ENCODE data around the gene TEX2.
"Not testable (repeated sequence)": the region's sequence is repeated elsewhere in the genome, so short reads cannot be mapped to it uniquely, and the experiment has no call there.

Gene TEX2

DNA sequence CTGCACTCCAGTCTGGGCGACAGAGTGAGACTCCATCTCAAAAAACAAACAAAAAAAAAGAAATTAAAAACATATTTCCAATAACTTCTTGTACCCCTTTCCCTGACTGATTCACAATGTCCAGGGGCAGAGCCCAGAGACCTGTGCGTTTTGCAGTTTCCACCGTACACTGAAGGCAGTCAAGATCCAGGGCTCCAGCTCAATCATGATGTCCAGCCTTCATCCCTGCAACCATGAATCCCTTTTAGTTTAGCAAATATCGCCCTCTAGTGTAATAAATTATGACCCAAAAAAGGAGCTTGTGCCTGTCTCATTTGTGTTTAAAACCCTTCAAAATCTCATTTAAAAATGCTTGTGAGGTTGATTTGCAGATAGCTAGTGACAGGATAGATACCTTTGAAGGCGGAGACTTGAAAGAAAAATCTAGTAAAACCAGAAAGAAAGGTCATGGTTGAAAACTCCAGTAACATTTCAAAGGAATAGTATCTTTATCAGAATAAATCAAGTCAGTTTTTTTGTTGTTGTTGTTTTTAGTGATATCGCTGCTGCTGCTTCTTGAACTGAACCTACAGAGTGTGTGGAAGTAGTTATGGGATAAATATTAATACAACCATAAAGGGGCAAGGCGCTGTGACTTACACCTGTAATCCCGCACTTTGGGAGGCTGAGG lies 129.4 kb downstream of the TEX2 start:
- peak; percentile 15 for DNase-seq

DNA sequence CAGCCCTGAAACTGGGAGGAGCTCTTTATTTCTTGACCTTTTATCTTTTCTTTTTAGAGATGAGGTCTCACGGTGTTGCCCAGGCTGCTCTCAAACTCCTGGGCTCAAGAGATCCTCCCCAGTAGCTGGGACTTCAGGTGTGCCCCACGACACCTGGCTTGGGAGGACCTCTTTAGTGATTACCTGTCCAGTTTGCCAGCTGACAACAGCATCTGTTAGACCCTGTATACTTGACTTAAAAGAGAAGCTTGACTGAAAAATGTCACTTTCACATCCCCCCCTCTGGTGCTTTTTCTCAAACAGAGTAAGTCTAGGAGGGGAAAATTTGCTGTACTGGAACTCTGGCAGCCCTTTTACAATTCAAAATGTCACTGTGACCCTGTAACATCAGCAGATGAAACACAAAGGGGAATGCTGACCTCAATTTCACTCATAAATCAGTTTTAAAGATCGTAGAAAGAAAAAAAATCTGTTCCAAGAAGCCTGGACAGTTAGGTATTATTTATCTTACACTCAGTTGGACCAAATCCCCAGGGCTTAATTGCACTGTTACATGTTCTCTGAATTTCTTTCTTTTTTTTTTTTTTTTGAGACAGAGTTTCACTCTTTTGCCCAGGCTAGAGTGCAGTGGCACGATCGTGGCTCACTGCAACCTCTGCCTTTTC lies 131.3 kb downstream of the TEX2 start:
- no peak for DNase-seq

GRCh38 chr17:64130559-64131001 lies 132.5 kb downstream of the TEX2 start:
- no peak for DNase-seq

DNA sequence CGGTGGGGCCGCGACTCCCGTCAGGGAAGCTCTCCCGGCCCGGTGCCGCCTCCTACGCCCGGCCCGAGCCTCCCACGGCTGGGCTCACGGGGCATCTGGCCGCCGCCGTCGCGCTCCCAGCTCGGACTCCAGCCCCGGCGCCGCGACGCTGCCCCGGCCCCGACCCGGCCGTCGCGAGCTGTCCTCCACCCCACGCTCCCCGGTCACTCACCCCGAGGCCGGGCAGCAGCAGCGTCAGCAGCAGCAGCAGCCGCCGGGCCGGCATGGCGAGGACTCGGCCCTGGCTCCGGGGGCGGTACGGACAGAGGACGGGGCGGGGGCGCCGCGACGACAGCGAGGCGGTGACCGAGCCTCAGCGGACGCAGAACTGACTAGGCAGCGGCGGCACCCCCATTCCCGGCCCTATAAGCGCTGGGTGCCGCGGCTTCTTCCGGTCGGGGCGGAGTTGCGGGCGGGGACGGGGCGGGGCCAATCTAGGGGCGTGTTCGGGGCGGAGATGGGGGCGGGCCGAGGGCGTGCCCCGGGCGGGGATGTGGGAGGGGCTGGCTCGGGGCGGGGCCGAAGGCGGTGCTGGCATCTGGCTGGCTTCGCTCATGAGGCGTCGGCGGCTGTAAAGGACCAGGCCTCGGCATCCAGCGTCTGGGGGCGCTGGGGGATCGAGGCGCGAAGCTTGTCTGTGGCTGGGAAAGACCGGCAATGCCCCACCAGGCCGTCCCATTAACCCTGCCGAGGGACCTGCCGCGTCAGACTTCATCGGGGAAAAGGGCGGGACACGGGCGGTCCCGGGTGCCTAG lies 133.1 kb downstream of the TEX2 start, which contains the start of gene ERN1:
Gene ERN1 (minus strand): TSS at position 380 of the 794 bp plus-strand sequence. CDS start 115 bp downstream, at position 265.
- peak; percentile 45 for DNase-seq

GRCh38 chr17:64129515-64129764 lies 133.6 kb downstream of the TEX2 start:
- no peak for DNase-seq

GRCh38 chr17:64128787-64129514 lies 134.1 kb downstream of the TEX2 start:
- no peak for DNase-seq

GRCh38 chr17:64126918-64127317 lies 136.1 kb downstream of the TEX2 start:
- no peak for DNase-seq

GRCh38 chr17:64125937-64126336 lies 137.1 kb downstream of the TEX2 start:
- DNase-seq, result no peak

DNA sequence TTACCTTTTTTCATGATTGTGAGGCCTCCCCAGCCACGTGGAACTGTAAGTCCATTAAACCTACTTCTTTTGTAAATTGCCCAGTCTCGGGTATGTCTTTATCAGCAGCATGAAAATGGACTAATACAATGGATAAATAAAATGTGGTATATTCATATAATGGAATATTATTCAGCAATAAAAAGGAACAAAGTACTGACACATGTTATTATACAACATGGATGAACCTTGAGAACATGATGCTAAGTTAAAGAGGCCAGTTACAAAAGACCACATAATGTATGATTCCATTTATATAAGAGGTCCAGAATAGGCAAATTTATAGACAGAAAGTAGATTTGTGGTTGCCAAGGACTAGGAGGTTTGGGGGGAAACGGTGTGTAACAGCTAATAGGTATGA lies 138.5 kb downstream of the TEX2 start:
- no peak for DNase-seq

DNA sequence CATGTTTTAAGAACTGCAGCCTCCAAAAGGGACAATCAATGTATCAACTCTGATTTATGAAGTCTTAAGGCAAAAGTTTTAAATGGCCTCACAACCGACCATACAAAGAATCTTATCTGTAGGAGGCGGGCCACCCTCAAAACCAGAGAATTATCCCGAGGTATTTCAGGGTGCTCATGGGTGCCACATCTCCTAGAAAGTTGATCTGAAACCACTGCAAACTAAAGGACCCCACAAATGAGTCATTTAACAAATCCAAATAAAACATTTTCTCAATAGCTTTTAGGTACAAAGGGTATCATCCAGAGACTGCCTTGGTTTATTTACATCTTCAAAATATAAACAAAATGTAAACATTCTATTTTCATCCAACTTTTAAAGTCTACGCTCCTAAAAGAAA lies 139.9 kb downstream of the TEX2 start:
- DNase-seq, result no peak

GRCh38 chr17:64120972-64121786 lies 141.9 kb downstream of the TEX2 start:
- DNase-seq, result not testable (repeated sequence)

DNA sequence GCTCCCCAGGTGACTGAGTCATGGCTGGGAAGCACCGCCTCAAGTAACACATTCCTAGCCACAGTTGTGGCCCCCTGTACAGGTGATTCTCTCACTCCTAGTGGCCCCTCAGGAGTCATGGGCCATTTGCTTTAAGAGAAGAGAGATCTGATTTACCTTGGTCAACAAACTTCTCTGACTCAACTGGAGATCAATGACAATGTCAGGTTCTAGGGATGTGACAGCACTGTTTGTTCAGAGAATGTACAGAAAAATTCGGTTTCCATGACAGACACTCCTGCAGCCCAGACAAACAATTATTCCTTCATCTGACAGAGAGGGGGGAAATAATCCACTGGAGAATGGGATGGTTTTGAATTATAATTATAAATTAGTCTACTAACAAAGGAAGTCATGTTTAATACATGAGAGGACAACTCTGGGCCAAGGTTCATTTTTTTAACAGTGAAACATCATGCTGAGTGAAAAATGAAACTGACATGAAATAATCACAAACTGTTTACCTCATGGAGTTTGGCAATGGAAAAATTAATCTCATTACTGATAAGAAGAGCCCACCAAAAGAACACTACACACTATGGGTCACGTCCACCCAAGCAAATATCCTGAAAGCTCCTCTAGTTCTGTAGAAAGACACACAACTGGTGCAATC lies 142.8 kb downstream of the TEX2 start:
- DNase-seq, result no peak

- DNase-seq, result peak; percentile 62
Measured at GRCh38 chr17:64117981-64118979, 144.8 kb downstream of the TEX2 start.

DNA sequence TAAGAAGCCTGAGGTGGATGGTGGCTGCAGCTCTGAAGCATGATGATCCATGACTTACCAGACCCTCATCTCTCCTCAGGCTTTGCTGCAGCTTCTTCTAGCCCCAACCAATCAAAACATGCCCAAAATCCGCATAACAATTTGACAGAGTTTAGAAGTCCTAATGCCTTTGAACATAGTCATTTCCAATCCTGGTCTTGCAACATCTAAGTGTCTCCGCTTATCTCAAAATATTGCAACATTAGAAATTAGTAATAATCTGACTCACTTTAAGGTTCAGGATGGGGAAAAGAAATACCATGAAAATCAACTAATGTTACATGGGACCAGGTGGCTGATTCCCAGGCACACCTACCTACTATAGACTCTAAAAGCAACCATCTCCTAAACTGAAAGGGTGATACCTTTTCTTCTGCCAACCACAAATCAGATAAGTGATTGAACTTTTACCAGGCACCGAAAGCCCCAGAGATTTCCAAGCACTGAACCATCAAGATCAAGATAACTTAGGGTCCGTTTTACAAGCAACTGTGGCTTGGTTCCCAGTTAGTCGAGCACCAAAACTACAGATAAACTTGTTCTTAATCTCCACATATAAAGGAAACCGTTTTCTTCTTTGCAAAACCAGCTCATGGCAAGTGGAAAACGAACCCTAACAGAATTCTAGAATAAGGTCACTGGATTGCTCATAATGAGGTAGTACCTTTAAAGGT lies 147.1 kb downstream of the TEX2 start:
- no peak for DNase-seq

DNA sequence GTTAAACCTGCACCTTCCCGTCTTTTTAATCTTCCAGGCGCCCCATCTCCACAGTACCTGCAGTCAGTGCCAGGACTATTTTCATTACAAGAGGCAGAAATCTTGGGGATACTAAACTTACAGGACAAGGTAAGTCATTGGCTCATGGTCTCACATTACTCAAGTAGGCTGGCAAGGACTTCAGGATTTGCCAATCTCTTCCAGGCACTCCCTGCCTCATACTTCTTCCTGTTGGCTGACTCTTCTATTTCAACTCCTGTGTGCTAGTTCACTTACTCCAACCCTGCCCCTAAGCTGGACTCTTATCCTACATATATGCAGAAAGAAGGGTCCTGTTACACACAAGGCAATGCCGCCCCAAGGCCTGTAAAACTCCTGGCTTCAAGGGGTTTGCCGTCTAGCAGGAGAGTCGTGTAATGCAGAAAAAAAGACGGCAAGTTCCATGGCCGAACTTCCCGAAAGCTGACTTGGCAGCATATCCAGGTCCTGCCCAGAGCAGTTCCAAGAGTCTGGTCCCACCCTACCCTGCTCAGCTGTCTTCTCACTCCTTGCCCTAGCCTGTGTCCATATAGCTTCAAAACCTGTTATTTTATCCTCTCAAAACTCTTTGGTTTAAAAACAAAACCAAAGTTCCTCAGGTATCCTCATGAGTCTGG lies 147.9 kb downstream of the TEX2 start:
- no peak for DNase-seq

GRCh38 chr17:64113006-64113405 lies 150.1 kb downstream of the TEX2 start:
- DNase-seq, result no peak

DNA sequence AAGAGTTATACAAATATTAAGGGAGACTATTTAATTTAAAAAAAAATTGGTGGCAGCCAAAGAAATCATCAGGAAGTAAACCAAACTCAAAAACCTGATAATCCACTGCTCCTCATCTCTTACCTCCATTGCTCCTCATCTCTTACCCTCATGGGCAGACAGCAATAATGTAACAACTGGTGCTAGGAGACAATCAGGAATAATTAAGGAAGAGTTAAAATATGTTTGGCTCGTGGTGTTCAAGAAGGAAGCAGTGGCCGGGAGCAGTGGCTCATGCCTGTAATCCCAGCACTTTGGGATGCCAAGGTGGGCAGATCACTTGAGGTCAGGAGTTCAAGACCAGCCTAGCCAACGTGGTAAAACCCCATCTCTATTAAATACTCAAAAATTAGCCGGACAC lies 151.2 kb downstream of the TEX2 start:
- no peak for DNase-seq

GRCh38 chr17:64110379-64111152 lies 152.5 kb downstream of the TEX2 start:
- DNase-seq, result no peak

GRCh38 chr17:64109400-64109799 lies 153.7 kb downstream of the TEX2 start:
- no peak for DNase-seq
